MM.1S (cell line): ENCODE measurements around the gene TPCN2.

ENCODE experiments used
- DNase-seq: peaks from one replicate; pipeline ENCODE4 v3.0.0-alpha.2; 2015
- H2AFZ ChIP-seq: fragments of 300-600 bp; sonication (generic); 2 replicates; pipeline ENCODE4 v1.6.0; 2016; ENCODE audit warnings: antibody characterized with exemption, low read length
- H3F3A ChIP-seq: fragments of 300-600 bp; sonication (generic); 2 replicates; pipeline ENCODE4 v1.6.1; 2016; ENCODE audit warnings: mild to moderate bottlenecking, antibody characterized with exemption, low read length, moderate library complexity, mixed read lengths; ENCODE audit not compliant: insufficient read depth
- H3K27ac ChIP-seq: fragments of 300-600 bp; sonication (generic); 2 replicates; pipeline ENCODE4 v1.5.1; 2016; ENCODE audit warnings: mild to moderate bottlenecking, low read length
- H3K27me3 ChIP-seq: fragments of 300-600 bp; sonication (generic); replicated peaks from 2 replicates; pipeline ENCODE4 v1.6.0; 2016; ENCODE audit warnings: low read length; ENCODE audit not compliant: insufficient read depth
- H3K36me3 ChIP-seq: fragments of 300-600 bp; sonication (generic); replicated peaks from 2 replicates; pipeline ENCODE4 v1.6.1; 2016; ENCODE audit warnings: mild to moderate bottlenecking, low read length, mixed read lengths; ENCODE audit not compliant: insufficient read depth
- H3K4me1 ChIP-seq: fragments of 300-600 bp; sonication (generic); 2 replicates; pipeline ENCODE4 v1.6.1; 2016; ENCODE audit warnings: low read length, mixed read lengths
- H3K4me2 ChIP-seq: fragments of 300-600 bp; sonication (generic); 2 replicates; pipeline ENCODE4 v1.6.0; 2016; ENCODE audit warnings: low read depth, low read length
- H3K4me3 ChIP-seq: fragments of 300-600 bp; sonication (generic); 2 replicates; pipeline ENCODE4 v1.5.1; 2016; ENCODE audit warnings: low read length, mixed read lengths
- H3K79me2 ChIP-seq: fragments of 300-600 bp; sonication (generic); 2 replicates; pipeline ENCODE4 v1.6.1; 2016; ENCODE audit warnings: mixed run types, low read length, mixed read lengths
- H3K9ac ChIP-seq: fragments of 300-600 bp; sonication (generic); 2 replicates; pipeline ENCODE4 v1.6.1; 2016; ENCODE audit warnings: low read length, mixed read lengths
- H3K9me2 ChIP-seq: fragments of 300-600 bp; sonication (generic); replicated peaks from 2 replicates; pipeline ENCODE4 v1.6.1; 2016; ENCODE audit warnings: mild to moderate bottlenecking, low read length, mixed read lengths; ENCODE audit not compliant: insufficient read depth
- H3K9me3 ChIP-seq: fragments of 300-600 bp; sonication (generic); replicated peaks from 2 replicates; pipeline ENCODE4 v1.6.1; 2016; ENCODE audit warnings: mild to moderate bottlenecking, low read length, mixed read lengths; ENCODE audit not compliant: insufficient read depth
- H4K20me1 ChIP-seq: fragments of 300-600 bp; sonication (generic); 2 replicates; pipeline ENCODE4 v1.6.1; 2016; ENCODE audit warnings: mild to moderate bottlenecking, low read length, moderate library complexity, mixed read lengths; ENCODE audit not compliant: insufficient read depth
- EZH2 ChIP-seq: fragments of 300-600 bp; sonication (generic); optimal IDR thresholded peaks from 2 replicates; pipeline ENCODE3; 2017; ENCODE audit warnings: low read depth, mild to moderate bottlenecking, antibody characterized with exemption, low read length, mixed read lengths
- EZH2phosphoT487 ChIP-seq: fragments of 300-600 bp; sonication (generic); IDR thresholded peaks from 2 replicates; pipeline ENCODE4 v1.6.1; 2018; ENCODE audit warnings: antibody characterized with exemption, low read length
- TF ChIP-seq, protein P1 (sequence below): fragments of 300-600 bp; sonication (generic); IDR thresholded peaks from 2 replicates; pipeline ENCODE4 v1.5.1; 2016; ENCODE audit warnings: antibody characterized with exemption, low read length, mixed read lengths

The TPCN2 gene

GRCh38 chr11:69035946-69036340 lies 12.8 kb upstream of the TPCN2 start:
- no peak overlapping the region for H3K27ac ChIP-seq
- H3K4me1 ChIP-seq = no peaks in the 10 kb centered on the region
- H3K9me2 ChIP-seq = no peaks in the 10 kb centered on the region
- H3K4me3 ChIP-seq = no peak overlapping the region
- no peaks in the 10 kb centered on the region for H3F3A ChIP-seq
- H3K4me2 ChIP-seq = no peak overlapping the region
- H3K27me3 ChIP-seq = peaks cover 35% of the 10 kb centered on the region
- H4K20me1 ChIP-seq = no peaks in the 10 kb centered on the region
- TF ChIP-seq EZH2 = no peak
- TF ChIP-seq, protein P1, sequence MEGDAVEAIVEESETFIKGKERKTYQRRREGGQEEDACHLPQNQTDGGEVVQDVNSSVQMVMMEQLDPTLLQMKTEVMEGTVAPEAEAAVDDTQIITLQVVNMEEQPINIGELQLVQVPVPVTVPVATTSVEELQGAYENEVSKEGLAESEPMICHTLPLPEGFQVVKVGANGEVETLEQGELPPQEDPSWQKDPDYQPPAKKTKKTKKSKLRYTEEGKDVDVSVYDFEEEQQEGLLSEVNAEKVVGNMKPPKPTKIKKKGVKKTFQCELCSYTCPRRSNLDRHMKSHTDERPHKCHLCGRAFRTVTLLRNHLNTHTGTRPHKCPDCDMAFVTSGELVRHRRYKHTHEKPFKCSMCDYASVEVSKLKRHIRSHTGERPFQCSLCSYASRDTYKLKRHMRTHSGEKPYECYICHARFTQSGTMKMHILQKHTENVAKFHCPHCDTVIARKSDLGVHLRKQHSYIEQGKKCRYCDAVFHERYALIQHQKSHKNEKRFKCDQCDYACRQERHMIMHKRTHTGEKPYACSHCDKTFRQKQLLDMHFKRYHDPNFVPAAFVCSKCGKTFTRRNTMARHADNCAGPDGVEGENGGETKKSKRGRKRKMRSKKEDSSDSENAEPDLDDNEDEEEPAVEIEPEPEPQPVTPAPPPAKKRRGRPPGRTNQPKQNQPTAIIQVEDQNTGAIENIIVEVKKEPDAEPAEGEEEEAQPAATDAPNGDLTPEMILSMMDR = no peak
- TF ChIP-seq EZH2phosphoT487 = no peak
- DNase-seq = no peak
- H3K9me3 ChIP-seq = no peaks in the 10 kb centered on the region
- H3K36me3 ChIP-seq = no peaks in the 10 kb centered on the region
- no peak overlapping the region for H2AFZ ChIP-seq
- H3K79me2 ChIP-seq = no peaks in the 10 kb centered on the region
- no peak overlapping the region for H3K9ac ChIP-seq

GRCh38 chr11:69037074-69037473 lies 11.7 kb upstream of the TPCN2 start:
- Histone ChIP-seq H3K4me3 (no peak overlapping the region), H3K27me3 (peaks cover 25% of the 10 kb centered on the region), H3K4me2 (no peak overlapping the region), H4K20me1 (no peaks in the 10 kb centered on the region), H3K9me3 (no peaks in the 10 kb centered on the region), H3K79me2 (no peaks in the 10 kb centered on the region), H3F3A (no peaks in the 10 kb centered on the region), H3K9me2 (no peaks in the 10 kb centered on the region), H3K9ac (no peak overlapping the region), H3K27ac (no peak overlapping the region), H3K4me1 (no peaks in the 10 kb centered on the region), H3K36me3 (no peaks in the 10 kb centered on the region), H2AFZ (no peak overlapping the region)
- no peak for DNase-seq
- TF ChIP-seq, protein P1 = no peak
- TF ChIP-seq EZH2phosphoT487 = no peak
- TF ChIP-seq EZH2 = no peak

DNA sequence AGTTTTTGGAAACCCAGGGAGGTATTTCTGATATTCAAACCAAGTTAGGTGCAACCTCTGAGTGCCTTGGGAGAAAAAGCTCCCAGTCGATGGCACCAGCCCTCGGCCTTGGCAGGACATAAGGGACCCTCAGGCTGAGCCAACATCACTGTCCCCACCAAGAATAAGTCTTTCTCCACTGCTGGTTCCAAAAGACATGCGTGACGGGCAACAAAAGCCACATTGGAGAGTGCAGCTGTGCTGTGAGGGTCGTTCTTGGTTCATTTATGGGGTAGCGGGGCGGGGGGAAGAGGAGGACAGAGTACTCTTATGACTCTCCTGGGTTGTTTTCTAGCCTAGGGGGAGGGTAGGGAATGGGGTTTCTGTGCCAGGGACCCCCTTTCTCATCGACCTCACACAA lies 11.2 kb upstream of the TPCN2 start:
- Histone ChIP-seq H3K27ac (no peak overlapping the region), H3F3A (no peaks in the 10 kb centered on the region), H3K4me3 (no peak overlapping the region), H3K9me3 (no peaks in the 10 kb centered on the region), H3K36me3 (no peaks in the 10 kb centered on the region), H3K4me1 (no peaks in the 10 kb centered on the region), H2AFZ (no peak overlapping the region), H4K20me1 (no peaks in the 10 kb centered on the region), H3K79me2 (no peaks in the 10 kb centered on the region), H3K27me3 (peaks cover 25% of the 10 kb centered on the region), H3K9ac (no peak overlapping the region), H3K9me2 (no peaks in the 10 kb centered on the region), H3K4me2 (no peak overlapping the region)
- no peak for DNase-seq
- TF ChIP-seq EZH2phosphoT487 (no peak), EZH2 (no peak)
- TF ChIP-seq, protein P1 = no peak
